ENCODE results near the gene TRIM25. TPM values are rescaled to one million over a fixed set of nuclear protein-coding genes. Genes with fewer than 3 reads are reported as not detected.

The TRIM25 gene
- total RNA-seq, 1 donor from 2014 or later = 114 TPM

DNA sequence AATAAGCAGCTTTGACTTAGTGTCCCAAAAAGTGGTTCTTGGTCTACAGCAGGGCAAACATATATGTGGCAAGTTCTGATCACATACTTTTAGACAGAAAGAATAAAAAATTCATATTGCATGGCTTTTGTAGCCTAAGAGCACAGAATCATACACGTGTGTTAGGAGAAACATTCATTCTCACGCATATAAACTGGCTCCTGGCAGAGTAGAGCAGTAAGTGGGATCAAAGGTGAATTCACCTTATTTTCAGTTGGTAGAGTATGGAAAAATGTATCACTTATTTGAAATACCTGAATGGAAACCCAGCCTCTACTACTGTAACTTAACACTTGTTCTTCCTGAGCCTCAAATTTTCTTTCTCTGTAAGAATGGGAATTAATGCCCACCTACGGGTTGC is 45.1 kb downstream of the TRIM25 start:
- DNase-seq (ENCODE audit: low spot score) = no peak

DNA sequence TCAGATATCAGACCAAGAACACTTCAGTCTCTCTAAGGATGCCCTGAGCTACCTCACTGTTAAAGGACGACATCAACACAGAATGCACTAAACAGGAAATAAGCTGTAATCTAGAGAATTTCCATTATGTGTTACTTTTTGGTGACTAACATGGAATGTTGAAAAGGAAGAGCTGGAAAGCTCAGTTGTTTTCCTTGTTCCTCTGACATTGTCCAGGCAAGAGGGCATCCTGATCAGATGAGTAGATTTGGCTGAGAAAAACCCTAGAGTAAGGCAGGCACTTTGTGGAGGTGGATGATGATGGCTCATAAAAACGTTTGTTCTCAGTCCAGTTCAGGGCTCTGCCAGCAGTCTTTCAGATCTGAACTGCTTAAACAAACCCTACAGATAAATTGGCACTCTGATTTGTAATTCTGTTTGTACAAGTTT is 45.9 kb downstream of the TRIM25 start:
- DNase-seq (ENCODE audit: low spot score) = no peak

GRCh38 chr17:56866496-56866895 is 47.4 kb downstream of the TRIM25 start:
- DNase-seq (ENCODE audit: low spot score) = no peak

- DNase-seq (ENCODE audit: low spot score) = no peak
Measured at GRCh38 chr17:56866076-56866475, 47.8 kb downstream of the TRIM25 start.

- DNase-seq (ENCODE audit: low spot score) = no peak
Measured at GRCh38 chr17:56863974-56864373, 49.9 kb downstream of the TRIM25 start.

DNA sequence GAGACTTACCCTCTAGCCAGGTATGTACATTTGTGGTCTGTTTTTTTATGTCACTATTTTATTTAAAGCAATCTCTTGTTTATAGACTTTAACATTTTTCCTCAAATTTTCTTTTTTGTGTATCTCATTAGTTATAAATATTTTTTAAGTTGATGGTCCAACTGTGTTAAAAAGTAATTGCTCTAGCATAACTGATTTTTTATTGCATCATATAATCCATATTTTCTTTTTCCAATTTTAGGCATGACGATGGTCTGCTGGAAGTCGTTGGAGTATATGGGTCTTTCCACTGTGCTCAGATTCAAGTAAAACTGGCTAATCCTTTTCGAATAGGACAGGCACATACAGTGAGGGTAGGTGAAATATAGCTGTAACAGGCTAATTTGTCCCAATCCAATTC is 52.0 kb downstream of the TRIM25 start:
- no peak for DNase-seq (ENCODE audit: low spot score)

- no peak for DNase-seq (ENCODE audit: low spot score)
Measured at GRCh38 chr17:56851008-56851407, 62.8 kb downstream of the TRIM25 start.

DNA sequence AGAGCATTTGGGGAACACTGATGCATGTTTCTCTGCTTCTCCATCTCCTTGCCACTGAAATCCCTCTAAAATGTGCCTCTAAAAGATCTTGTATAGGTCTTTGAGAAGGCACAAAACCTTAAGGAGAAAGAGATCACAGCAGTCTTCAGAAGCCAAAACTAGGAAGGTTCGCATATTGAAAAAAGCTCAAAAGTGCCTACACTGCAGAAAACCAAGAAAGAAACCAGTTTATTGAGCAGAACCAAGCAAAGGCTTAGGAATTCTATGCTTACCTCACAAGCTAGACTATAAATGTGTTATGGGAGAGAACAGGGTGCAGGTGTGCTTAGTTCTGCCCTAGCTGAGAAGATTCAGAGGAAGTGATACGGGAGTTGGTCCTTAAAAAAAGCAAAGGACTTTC is 63.3 kb downstream of the TRIM25 start:
- DNase-seq (ENCODE audit: low spot score) = no peak

DNA sequence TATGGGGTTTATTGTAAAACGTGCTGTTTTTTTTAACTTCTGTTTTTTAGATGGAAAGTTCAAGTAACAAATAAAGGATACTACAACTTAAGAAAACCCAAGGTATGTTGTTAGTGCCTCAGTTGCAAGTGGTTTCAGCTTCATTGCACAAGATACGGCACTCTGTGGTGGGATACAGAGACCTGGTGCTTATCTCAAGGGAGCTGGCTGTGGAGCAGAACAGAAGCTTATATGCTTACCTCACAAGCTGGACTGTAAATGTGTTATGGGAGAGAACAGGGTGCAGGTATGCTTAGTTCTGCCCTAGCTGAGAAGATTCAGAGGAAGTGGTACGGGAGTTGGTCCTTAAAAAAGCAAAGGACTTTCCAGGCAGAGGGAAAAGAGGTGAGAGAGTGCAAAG is 64.7 kb downstream of the TRIM25 start:
- no peak for DNase-seq (ENCODE audit: low spot score)

DNA sequence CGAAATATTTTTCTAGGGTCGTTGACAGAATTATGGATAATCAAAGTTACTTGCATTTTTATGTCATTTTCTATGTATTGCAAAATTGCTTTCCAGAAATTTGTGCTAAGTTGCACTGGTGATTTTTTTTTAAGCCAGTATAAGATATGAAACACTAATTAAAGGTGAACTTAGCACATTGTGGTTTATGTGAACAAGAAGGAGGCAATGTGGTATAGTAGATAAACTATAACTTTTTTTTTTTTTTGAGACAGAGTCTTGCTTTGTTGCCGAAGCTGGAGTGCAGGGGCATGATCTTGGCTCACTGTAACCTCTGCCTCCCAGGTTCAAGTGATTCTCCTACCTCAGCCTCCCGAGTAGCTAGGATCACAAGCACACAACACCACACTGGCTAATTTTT is 66.7 kb downstream of the TRIM25 start:
- no peak for DNase-seq (ENCODE audit: low spot score)

- no peak for DNase-seq (ENCODE audit: low spot score)
Measured at GRCh38 chr17:56845934-56846333, 67.9 kb downstream of the TRIM25 start.

GRCh38 chr17:56842577-56842976 is 71.3 kb downstream of the TRIM25 start:
- DNase-seq (ENCODE audit: low spot score) = no peak

- DNase-seq (ENCODE audit: low spot score) = no peak
Measured at GRCh38 chr17:56838687-56839086, 75.2 kb downstream of the TRIM25 start.

Other genes starting within 250 kb of the TRIM25 start
- gene C17orf67, start 80.1 kb downstream of the TRIM25 start, total RNA-seq = 2.0 TPM
- gene DGKE, start 79.9 kb downstream of the TRIM25 start, total RNA-seq = 7.3 TPM
- 9.9 TPM for gene COIL, start 47.0 kb upstream of the TRIM25 start, total RNA-seq
- gene SCPEP1, start 64.1 kb upstream of the TRIM25 start, total RNA-seq = 99.4 TPM
- 49.1 TPM for gene AKAP1, start 171.2 kb upstream of the TRIM25 start, total RNA-seq